Caco-2 (cell line): ENCODE data around the gene MOB1B. TPM values are rescaled to one million over a fixed set of nuclear protein-coding genes. Genes with fewer than 3 reads are reported as not detected.

Source experiments
- BruUV-seq: library from RNA; stranded (reverse); fragments of 400-500 nt; replicated peaks from 2 replicates; lab custom pipeline; 2021; lab: Mats Ljungman, UMichigan
- CTCF ChIA-PET: fragments of 300-600 bp; sonication (Branson Sonifier 250); formaldehyde crosslinking; loops from one replicate; lab custom pipeline; 2022; ENCODE audit warnings: antibody characterized with exemption; lab: Charles Lee
- POLR2A ChIA-PET: fragments of 300-600 bp; sonication (Branson Sonifier 250); formaldehyde crosslinking; loops from one replicate; lab custom pipeline; 2022; ENCODE audit warnings: antibody characterized with exemption; lab: Charles Lee
- DNase-seq, 2 experiments: peaks; one replicate each; pipeline versions ENCODE4 v3.0.0 to v3.0.0-alpha.2; 2020 to 2022
- H3K27me3 ChIP-seq: replicated peaks from 2 replicates; pipeline ENCODE4 v1.6.0; 2011; ENCODE audit warnings: low read length; ENCODE audit not compliant: control insufficient read depth, insufficient read depth
- H3K36me3 ChIP-seq: 2 replicates; pipeline ENCODE4 v1.5.1; 2011; ENCODE audit warnings: low read length; ENCODE audit not compliant: control insufficient read depth, insufficient read depth
- H3K4me1 ChIP-seq: fragments of 250-450 bp; sonication (Bioruptor Pico); 2 replicates; pipeline ENCODE4 v1.5.1; 2020; ENCODE audit warnings: mild to moderate bottlenecking
- H3K4me3 ChIP-seq: 2 replicates; pipeline ENCODE4 v1.5.1; 2011; ENCODE audit warnings: low read depth, mild to moderate bottlenecking, control low read depth, low read length
- H3K9me3 ChIP-seq: fragments of 250-450 bp; sonication (Bioruptor Pico); 2 replicates; pipeline ENCODE4 v1.5.1; 2020; ENCODE audit warnings: mild to moderate bottlenecking, moderate library complexity
- H3K27ac Mint-ChIP-seq: one replicate; pipeline ENCODE4 v1.8.0; 2022; ENCODE audit warnings: mixed read lengths; ENCODE audit not compliant: unreplicated experiment
- H3K27me3 Mint-ChIP-seq: one replicate; pipeline ENCODE4 v1.8.0; 2022; ENCODE audit warnings: mixed read lengths; ENCODE audit not compliant: insufficient read depth, unreplicated experiment
- H3K36me3 Mint-ChIP-seq: one replicate; pipeline ENCODE4 v1.8.0; 2022; ENCODE audit warnings: mild to moderate bottlenecking, mixed read lengths; ENCODE audit not compliant: insufficient read depth, unreplicated experiment
- H3K4me1 Mint-ChIP-seq: one replicate; pipeline ENCODE4 v1.8.0; 2022; ENCODE audit warnings: low read depth, mixed read lengths; ENCODE audit not compliant: unreplicated experiment
- H3K4me3 Mint-ChIP-seq: one replicate; pipeline ENCODE4 v1.8.0; 2022; ENCODE audit warnings: mild to moderate bottlenecking, moderate library complexity, mixed read lengths; ENCODE audit not compliant: unreplicated experiment
- H3K9me3 Mint-ChIP-seq: one replicate; pipeline ENCODE4 v1.8.0; 2022; ENCODE audit warnings: mixed read lengths; ENCODE audit not compliant: unreplicated experiment
- intact Hi-C: fragments of 100-400 bp; cut with micrococcal nuclease; formaldehyde crosslinking; loops from one replicate; pipeline ENCODE4 v1.10.0; 2022; ENCODE audit not compliant: unreplicated experiment
- total RNA-seq: library from RNA; stranded (reverse); gene quantifications from 2 replicates; pipeline ENCODE4 v1.2.3, GENCODE V29; 2022
- TF ChIP-seq, protein P1 (sequence below), 2 experiments: fragments of 200-600 bp in 1 of 2; IDR thresholded peaks; 1 replicate in 1 of 2; 2 replicates in 1 of 2; pipeline versions ENCODE4 v1.5.1 to v1.8.0; 2011 to 2022; ENCODE audit warnings: antibody characterized with exemption in 1 of 2, control low read depth in 1 of 2, inconsistent platforms in 1 of 2, low read depth in 1 of 2, low read length in 1 of 2, mild to moderate bottlenecking in 1 of 2, moderate library complexity in 1 of 2; ENCODE audit not compliant: insufficient read depth in 1 of 2, severe bottlenecking in 1 of 2, unreplicated experiment in 1 of 2

MOB1B gene
- total RNA-seq, 1 experiment from 2014 or later = 23.6 TPM

DNA sequence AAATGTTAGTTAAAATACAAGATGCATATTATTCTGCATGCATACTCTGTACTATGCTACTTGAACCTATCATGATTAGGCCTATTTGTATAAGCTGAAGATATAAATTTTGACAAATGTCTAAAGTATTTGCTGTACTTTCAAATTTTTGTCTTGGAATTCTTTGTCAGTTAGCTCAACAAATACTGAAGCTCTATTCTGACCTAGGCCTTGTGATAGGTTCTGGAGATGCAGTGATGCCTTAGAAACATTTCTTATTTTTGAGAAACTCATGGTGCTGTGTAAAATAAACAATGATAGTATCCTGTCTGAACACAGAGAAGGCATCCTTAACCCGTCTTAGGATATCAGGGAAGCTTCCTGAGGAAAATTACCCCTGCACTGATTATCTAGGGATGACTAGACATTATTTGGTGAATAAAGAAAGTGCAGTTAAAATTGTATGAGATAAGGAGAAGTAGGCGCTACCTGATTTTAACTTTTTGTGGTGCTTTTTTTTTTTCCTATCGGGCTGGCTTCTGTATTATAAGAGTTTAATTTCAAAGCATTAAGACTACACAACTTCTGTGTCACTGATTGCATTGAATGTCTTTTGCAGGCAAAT lies 43.4 kb downstream of the MOB1B start:
- BruUV-seq = no TSS peak
- TF ChIP-seq, protein P1, sequence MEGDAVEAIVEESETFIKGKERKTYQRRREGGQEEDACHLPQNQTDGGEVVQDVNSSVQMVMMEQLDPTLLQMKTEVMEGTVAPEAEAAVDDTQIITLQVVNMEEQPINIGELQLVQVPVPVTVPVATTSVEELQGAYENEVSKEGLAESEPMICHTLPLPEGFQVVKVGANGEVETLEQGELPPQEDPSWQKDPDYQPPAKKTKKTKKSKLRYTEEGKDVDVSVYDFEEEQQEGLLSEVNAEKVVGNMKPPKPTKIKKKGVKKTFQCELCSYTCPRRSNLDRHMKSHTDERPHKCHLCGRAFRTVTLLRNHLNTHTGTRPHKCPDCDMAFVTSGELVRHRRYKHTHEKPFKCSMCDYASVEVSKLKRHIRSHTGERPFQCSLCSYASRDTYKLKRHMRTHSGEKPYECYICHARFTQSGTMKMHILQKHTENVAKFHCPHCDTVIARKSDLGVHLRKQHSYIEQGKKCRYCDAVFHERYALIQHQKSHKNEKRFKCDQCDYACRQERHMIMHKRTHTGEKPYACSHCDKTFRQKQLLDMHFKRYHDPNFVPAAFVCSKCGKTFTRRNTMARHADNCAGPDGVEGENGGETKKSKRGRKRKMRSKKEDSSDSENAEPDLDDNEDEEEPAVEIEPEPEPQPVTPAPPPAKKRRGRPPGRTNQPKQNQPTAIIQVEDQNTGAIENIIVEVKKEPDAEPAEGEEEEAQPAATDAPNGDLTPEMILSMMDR (IDR thresholded peaks at IDR 0.05; ENCODE audit: insufficient read depth in 1 of 2, low read depth in 1 of 2, low read length in 1 of 2, severe bottlenecking in 1 of 2, unreplicated experiment in 1 of 2) = no peak
- Mint-ChIP-seq H3K9me3 (no peaks in the 10 kb centered on the region), H3K4me3 (no peak overlapping the region), H3K36me3 (no peaks in the 10 kb centered on the region), H3K27me3 (no peaks in the 10 kb centered on the region), H3K27ac (no peak overlapping the region), H3K4me1 (no peaks in the 10 kb centered on the region)
- Histone ChIP-seq H3K4me1 (no peaks in the 10 kb centered on the region), H3K4me3 (no peak overlapping the region), H3K27me3 (no peaks in the 10 kb centered on the region), H3K9me3 (no peaks in the 10 kb centered on the region), H3K36me3 (no peaks in the 10 kb centered on the region)
- intact Hi-C loops = no loop called here
- no peak for DNase-seq
- ChIA-PET CTCF (interaction anchor here (0.5 to 2.0 kb wide), 3 partner anchors 44 to 603 kb away, joined by 3 to 9 read pairs (median 5); partner anchors contain the start of gene MOB1B), POLR2A (no interaction called here)

DNA sequence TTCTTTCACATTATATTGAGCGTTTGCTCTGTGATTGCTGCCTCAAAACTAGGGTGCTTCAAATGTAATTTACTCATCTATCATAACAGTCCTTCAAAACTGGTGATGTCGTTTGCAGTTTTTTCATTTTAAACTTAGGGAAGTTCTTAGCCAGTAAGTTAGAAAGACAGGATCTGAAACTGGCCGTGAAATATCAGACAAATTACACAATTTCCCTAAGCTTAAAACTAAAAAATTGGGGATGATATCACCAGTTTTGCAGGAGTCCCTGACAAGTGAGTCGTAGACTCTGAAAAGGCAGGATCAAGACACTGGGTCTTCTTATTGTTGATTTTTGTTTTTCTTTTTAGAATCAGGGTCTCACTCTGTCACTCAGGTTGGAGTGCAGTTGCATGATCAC lies 44.8 kb downstream of the MOB1B start:
- no peaks in the 10 kb centered on the region for H3K36me3 Mint-ChIP-seq
- H3K9me3 ChIP-seq = no peaks in the 10 kb centered on the region
- BruUV-seq = no TSS peak
- H3K4me1 Mint-ChIP-seq = no peaks in the 10 kb centered on the region
- H3K27ac Mint-ChIP-seq = no peak overlapping the region
- DNase-seq = no peak
- H3K4me1 ChIP-seq = no peaks in the 10 kb centered on the region
- no peaks in the 10 kb centered on the region for H3K9me3 Mint-ChIP-seq
- ChIA-PET CTCF (no interaction called here), POLR2A (no interaction called here)
- no peaks in the 10 kb centered on the region for H3K36me3 ChIP-seq
- no peak overlapping the region for H3K4me3 ChIP-seq
- H3K27me3 ChIP-seq = no peaks in the 10 kb centered on the region
- H3K27me3 Mint-ChIP-seq = no peaks in the 10 kb centered on the region
- no peak overlapping the region for H3K4me3 Mint-ChIP-seq
- TF ChIP-seq, protein P1 (IDR thresholded peaks at IDR 0.05; ENCODE audit: insufficient read depth in 1 of 2, low read depth in 1 of 2, low read length in 1 of 2, severe bottlenecking in 1 of 2, unreplicated experiment in 1 of 2) = no peak
- intact Hi-C loops = no loop called here

DNA sequence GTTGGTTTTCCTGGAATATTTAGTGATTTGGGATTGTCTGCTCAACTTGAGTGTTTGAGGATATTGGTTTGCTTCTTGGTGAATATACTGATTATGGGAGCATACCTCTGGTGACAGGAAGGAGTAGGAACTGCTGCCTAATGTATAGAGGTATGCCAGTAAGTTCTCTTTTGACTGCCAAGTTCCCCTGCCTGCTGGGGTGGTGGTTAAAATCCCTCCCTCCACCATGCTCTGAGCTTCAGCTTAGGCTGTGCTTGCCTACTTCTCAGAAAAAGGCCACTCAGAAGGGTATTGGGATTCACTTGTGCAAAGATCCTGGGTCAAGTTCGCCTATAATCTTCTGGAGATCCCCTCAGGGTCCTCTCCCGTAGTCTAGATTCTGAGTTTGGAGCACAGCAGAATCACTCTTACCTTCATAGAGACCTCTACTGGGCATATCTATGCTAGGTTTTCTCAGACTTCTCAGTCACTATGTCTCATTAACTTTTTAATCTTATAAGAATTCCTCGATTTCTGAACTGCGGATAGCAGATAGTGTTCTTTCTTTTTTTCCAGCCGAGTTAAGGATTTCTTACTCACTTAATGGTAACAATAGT lies 46.6 kb downstream of the MOB1B start:
- no peaks in the 10 kb centered on the region for H3K36me3 Mint-ChIP-seq
- H3K27me3 Mint-ChIP-seq = no peaks in the 10 kb centered on the region
- no peaks in the 10 kb centered on the region for H3K9me3 ChIP-seq
- intact Hi-C loops = no loop called here
- POLR2A ChIA-PET = no interaction called here
- BruUV-seq = no TSS peak
- no peaks in the 10 kb centered on the region for H3K4me1 Mint-ChIP-seq
- DNase-seq = no peak
- no peaks in the 10 kb centered on the region for H3K36me3 ChIP-seq
- no peaks in the 10 kb centered on the region for H3K9me3 Mint-ChIP-seq
- H3K4me3 ChIP-seq = no peak overlapping the region
- H3K4me3 Mint-ChIP-seq = no peak overlapping the region
- H3K27me3 ChIP-seq = no peaks in the 10 kb centered on the region
- CTCF ChIA-PET = no interaction called here
- no peaks in the 10 kb centered on the region for H3K4me1 ChIP-seq
- no peak overlapping the region for H3K27ac Mint-ChIP-seq
- TF ChIP-seq, protein P1 (IDR thresholded peaks at IDR 0.05; ENCODE audit: insufficient read depth in 1 of 2, low read depth in 1 of 2, low read length in 1 of 2, severe bottlenecking in 1 of 2, unreplicated experiment in 1 of 2) = peak in 1 of 2 experiments; percentile 5
